Omental fat pad (tissue), 4 donors: ENCODE data around the gene UBE2F. TPM values are rescaled to one million over a fixed set of nuclear protein-coding genes. Genes with fewer than 3 reads are reported as not detected.
"Not testable (repeated sequence)": the region's sequence is repeated elsewhere in the genome, so short reads cannot be mapped to it uniquely, and the experiment has no call there.

Experiments
- ATAC-seq: fragments of 150-250 bp; one replicate; pipeline ENCODE4 v1.9.1; 2016; ENCODE audit warnings: mild to moderate bottlenecking, moderate library complexity; ENCODE audit not compliant: low FRiP score
- DNase-seq: peaks from one replicate; pipeline ENCODE4 v3.0.0-alpha.2; 2019; ENCODE audit warnings: low spot score
- total RNA-seq, 4 donors: library from RNA; depleted of rRNA; stranded (reverse); fragments of >200 nt; gene quantifications; one replicate each; pipeline ENCODE4 v1.1.0, GENCODE V29; 2016
- TF ChIP-seq, protein P1 (sequence below), 3 donors: fragments of 450-650 bp; IDR thresholded peaks; one replicate each; pipeline ENCODE4 v1.5.1; 2016 to 2017; ENCODE audit warnings: antibody characterized with exemption in 3 of 3, mild to moderate bottlenecking in 3 of 3, moderate library complexity in 2 of 3

Gene UBE2F
- total RNA-seq, 4 donors from 2014 or later: 36.3 to 59.9 (median 51.3) TPM

DNA sequence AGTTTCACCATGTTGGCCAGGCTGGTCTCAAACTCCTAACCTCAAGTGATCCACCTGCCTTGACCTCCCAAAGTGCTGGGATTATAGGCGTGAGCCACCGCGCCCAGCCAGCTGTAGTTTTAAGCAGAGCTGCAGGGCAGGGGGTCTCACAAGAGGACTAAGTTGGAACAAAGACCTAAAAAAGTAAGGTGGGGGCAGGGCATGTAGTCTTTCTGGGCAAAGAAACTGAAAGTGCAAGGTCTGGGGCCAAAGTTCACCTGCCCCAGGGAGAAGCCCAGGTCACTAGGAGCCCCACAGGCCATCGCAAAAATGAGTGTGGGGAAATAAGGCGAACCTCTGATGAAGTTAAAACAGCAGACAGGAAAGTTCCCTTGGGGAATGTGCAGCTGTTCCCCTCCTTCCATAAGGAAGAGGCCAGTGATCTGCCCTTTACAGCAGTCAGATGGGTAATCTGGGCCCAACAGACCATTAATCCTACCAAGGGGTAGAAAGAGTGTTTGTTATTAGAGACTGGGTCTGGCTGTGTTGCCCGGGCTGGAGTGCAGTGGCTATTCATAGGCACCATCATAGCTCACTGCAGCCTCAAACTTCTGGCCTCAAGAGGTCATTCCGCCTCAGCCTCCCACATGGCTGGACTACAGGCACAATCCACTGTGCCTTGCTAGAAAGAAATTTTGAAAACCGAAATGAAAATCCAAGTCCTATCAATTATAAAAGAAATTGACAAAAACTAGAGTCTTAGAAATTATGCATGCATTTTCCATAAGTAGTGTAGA, 96.8 kb downstream of the UBE2F start:
- DNase-seq (no peak), ATAC-seq (no peak)
- TF ChIP-seq, protein P1, sequence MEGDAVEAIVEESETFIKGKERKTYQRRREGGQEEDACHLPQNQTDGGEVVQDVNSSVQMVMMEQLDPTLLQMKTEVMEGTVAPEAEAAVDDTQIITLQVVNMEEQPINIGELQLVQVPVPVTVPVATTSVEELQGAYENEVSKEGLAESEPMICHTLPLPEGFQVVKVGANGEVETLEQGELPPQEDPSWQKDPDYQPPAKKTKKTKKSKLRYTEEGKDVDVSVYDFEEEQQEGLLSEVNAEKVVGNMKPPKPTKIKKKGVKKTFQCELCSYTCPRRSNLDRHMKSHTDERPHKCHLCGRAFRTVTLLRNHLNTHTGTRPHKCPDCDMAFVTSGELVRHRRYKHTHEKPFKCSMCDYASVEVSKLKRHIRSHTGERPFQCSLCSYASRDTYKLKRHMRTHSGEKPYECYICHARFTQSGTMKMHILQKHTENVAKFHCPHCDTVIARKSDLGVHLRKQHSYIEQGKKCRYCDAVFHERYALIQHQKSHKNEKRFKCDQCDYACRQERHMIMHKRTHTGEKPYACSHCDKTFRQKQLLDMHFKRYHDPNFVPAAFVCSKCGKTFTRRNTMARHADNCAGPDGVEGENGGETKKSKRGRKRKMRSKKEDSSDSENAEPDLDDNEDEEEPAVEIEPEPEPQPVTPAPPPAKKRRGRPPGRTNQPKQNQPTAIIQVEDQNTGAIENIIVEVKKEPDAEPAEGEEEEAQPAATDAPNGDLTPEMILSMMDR (IDR thresholded peaks at IDR 0.05): no peak

DNA sequence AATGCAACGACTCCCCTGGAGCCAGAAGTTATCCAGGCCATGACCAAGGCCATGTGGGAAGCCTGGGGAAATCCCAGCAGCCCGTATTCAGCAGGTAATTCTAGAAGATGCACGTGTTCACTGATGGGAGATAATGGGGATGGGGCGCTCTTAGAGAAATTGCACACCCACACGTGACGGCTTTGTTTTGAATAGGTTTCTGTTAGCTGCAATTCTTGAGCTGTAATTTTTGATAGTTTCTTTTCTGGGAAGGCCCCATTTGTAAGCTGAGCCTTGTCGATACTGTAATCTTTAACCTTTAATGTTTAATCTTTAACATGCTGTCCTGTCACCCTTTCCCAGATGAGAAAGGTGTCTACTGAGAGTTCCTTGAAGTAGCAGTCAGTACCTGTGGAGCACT, 97.6 kb downstream of the UBE2F start:
- no peak for DNase-seq
- ATAC-seq: no peak
- TF ChIP-seq, protein P1 (IDR thresholded peaks at IDR 0.05): no peak

DNA sequence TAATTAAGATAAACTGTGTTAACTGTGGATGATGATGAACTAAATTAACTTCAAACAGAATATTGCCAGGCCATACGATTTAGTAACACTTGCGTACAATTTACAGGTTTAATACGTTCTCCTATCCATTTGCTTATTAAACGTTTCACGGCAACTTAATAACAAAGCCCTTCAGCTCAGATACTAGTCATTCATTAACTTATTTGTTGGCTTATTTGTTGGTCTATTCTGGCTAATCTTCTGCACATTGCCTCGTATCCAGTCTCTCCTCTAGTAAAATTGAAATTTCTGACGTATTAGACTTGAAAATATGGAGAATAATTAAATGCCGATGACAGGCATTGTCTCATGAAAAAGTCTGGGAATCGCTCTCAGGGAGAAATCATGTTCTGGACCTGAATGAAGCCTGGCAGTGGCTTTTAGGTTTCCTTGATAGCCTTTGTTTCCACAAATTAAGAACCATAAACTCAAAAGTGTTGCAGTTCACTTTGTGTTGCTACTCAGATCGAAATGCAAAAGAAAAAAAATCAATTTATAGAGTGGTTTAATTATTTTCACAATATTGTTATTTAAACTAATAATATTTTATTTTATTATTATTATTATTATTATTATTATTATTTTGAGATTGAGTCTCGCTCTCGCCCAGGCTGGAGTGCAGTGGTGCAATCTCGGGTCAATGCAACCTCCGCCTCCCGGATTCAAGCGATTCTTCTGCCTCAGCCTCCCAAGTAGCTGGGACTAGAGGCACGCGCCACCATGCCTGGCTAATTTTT, 98.4 kb downstream of the UBE2F start:
- no peak for ATAC-seq
- no peak for DNase-seq
- TF ChIP-seq, protein P1 (IDR thresholded peaks at IDR 0.05): no peak

DNA sequence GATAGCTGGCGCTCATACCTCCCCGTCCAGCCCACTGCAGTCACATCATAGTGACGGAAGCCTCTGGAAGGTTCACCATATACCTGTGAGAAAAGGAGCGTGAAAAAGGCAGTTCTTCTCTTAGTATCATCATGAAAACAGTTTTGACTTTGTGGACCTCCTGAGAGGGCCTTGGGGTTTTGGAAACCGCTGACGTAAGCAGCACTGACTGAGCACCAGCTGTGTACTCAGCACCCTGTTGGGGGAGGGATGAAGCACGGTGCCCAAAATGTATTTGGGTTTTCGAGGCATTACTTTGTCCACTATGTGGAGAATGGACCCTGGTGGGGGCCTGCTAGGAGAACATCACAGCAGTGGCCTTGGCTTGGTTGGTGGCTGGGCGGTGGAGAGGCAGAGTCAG, 99.4 kb downstream of the UBE2F start:
- DNase-seq (no peak), ATAC-seq (no peak)
- TF ChIP-seq, protein P1 (IDR thresholded peaks at IDR 0.05): no peak

DNA sequence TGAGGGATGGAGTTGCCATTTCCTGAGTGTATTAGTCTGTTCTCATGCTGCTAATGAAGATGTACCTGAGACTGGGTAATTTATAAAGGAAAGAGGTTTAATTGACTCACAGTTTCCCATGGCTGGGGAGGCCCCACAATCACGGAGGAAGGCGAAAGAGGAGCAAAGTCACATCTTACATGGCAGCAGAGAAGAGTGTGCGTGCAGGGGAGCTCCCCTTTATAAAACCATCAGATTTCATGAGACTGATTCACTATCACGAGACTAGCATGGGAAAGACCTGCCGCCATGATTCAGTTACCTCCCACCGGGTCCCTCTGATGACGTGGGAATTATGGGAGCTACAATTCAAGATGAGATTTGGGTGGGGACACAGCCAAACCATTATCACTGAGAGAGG, 99.9 kb downstream of the UBE2F start:
- not testable (repeated sequence) for ATAC-seq

DNA sequence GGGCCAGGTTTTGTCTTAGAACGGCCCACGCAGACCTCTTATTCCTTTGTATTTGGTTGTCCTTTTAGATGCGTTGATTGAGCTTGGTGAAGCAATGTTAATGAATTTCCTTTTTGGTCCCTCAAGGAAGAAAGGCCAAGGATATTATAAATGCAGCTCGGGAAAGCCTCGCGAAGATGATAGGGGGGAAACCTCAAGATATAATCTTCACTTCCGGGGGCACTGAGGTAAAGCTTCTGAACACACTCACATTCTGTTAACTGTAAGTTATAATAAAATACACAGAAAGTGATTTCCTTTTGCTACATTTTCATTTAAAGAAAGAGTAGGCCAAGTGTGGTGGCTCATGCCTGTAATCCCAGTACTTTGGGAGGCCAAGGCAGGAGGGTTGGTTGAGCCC, 101.1 kb downstream of the UBE2F start:
- DNase-seq (no peak), ATAC-seq (no peak)
- TF ChIP-seq, protein P1 (IDR thresholded peaks at IDR 0.05): no peak

More for the DNA sequence above, 99.9 kb downstream of the UBE2F start:
- not testable (repeated sequence) for DNase-seq

DNA sequence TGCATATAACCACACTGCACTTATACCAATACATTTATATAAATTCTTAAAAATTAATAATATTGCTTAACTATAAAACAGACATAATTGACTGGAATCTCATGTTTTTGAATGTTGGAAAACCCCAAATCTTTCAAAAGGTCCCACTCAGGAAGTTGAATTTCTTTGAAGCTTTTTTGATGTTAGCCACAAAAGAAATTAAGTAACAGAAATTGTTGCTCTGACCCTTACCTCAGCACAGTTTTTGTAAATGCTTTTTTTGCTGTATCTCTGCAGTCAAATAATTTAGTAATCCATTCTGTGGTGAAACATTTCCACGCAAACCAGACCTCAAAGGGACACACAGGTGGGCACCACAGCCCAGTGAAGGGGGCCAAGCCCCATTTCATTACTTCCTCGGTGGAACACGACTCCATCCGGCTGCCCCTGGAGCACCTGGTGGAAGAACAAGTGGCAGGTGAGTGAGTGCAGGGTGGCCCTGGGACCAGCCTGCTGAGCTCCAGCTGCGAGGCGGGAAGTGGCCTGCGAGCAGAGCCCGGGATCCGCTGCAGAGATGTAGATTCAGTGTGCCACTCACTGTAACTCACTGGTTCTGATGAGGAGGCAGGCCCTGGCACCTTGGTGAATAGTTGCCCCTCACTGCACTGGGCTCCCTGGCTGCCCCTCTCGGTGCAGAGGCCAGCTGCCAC, 102.4 kb downstream of the UBE2F start:
- ATAC-seq (no peak), DNase-seq (no peak)
- TF ChIP-seq, protein P1 (IDR thresholded peaks at IDR 0.05): no peak
